Bronchial epithelial cell (primary cell): Measurements from ENCODE around the gene PPM1F. TPM values are rescaled to one million over a fixed set of nuclear protein-coding genes. Genes with fewer than 3 reads are reported as not detected.

Source experiments
- DNase-seq: peaks from one replicate; pipeline ENCODE4 v3.0.0-alpha.2; 2010; ENCODE audit warnings: low read depth
- FAIRE-seq: peaks from 2 replicates; lab custom pipeline; 2011; peaks lifted over from hg19 to GRCh38; lab: Jason Lieb, UNC
- H3K27me3 ChIP-seq: 2 replicates; pipeline ENCODE4 v1.5.1; 2011; ENCODE audit warnings: low read length; ENCODE audit not compliant: control insufficient read depth, insufficient read depth
- H3K36me3 ChIP-seq: 2 replicates; pipeline ENCODE4 v1.5.1; 2011; ENCODE audit warnings: low read length; ENCODE audit not compliant: control insufficient read depth, insufficient read depth
- H3K4me3 ChIP-seq: 2 replicates; pipeline ENCODE4 v1.5.1; 2011; ENCODE audit warnings: mild to moderate bottlenecking, low read depth, low read length, control low read depth
- total RNA-seq: library from RNA; depleted of rRNA; stranded (reverse); fragments of >200 nt; gene quantifications from 2 replicates; pipeline ENCODE4 v1.2.1, GENCODE V29; 2014
- TF ChIP-seq, protein P1 (sequence below): IDR thresholded peaks from 2 replicates; pipeline ENCODE4 v1.5.1; 2011; ENCODE audit warnings: mild to moderate bottlenecking, moderate library complexity, low read length, control low read depth, inconsistent platforms; ENCODE audit not compliant: insufficient read depth, severe bottlenecking

The PPM1F gene
- total RNA-seq, 1 donor from 2014 or later = 16.1 TPM

DNA sequence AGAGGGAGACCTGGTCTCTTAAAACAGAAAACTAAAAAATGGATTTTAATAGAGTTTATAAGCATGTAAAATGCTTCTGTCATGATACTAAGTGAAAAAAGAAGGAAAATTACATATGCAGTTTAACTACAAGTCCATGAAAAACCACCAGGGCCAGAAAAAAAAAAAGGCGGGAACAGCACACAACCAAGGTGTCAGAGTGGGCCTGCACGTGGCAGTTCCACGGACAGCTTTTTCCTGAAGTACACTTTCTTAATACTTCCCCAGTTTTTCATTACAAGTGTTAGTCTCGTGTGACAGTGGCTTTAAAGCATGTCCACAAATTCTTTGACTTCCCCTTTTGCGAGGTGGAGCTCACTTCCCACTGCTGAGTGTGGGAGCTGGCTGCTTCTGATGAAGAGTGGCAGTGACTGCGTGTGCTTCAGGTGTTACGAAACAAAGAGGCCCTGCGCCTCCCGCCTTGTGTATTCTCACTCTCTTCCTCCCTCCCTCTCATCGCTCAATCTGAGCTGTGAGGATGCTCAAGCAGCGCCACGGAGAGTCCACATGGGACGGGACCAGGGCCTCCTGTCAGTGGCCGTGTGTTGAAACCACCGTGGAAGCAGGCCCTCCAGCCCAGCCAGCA is 16.4 kb downstream of the PPM1F start:
- TF ChIP-seq, protein P1, sequence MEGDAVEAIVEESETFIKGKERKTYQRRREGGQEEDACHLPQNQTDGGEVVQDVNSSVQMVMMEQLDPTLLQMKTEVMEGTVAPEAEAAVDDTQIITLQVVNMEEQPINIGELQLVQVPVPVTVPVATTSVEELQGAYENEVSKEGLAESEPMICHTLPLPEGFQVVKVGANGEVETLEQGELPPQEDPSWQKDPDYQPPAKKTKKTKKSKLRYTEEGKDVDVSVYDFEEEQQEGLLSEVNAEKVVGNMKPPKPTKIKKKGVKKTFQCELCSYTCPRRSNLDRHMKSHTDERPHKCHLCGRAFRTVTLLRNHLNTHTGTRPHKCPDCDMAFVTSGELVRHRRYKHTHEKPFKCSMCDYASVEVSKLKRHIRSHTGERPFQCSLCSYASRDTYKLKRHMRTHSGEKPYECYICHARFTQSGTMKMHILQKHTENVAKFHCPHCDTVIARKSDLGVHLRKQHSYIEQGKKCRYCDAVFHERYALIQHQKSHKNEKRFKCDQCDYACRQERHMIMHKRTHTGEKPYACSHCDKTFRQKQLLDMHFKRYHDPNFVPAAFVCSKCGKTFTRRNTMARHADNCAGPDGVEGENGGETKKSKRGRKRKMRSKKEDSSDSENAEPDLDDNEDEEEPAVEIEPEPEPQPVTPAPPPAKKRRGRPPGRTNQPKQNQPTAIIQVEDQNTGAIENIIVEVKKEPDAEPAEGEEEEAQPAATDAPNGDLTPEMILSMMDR = no peak
- no peak for FAIRE-seq
- peaks cover 24% of the 10 kb centered on the region for H3K36me3 ChIP-seq

DNA sequence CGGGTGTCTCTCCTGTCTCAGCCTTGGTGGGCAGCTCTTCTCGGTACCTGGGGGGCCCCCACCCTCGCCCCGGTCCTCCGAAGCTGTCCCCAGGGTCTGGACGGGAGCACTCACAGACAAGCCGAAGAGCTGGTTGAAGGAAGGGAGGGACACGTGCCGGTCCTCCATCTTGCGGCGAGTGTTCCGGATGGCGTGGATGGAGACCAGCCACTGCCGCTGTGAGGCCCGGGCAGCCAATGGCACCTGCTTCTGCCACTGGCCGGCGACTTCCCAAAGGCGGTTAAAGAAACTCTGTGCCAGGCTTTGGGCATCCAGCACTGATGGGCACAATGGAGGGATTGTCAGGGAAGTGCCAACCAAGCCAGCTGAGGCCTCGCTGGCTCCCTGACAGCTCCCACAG is 18.7 kb downstream of the PPM1F start:
- DNase-seq (no peak), FAIRE-seq (no peak)
- H3K27me3 ChIP-seq = no peaks in the 10 kb centered on the region
- TF ChIP-seq, protein P1 = no peak
- H3K36me3 ChIP-seq = peaks cover 31% of the 10 kb centered on the region
- no peak overlapping the region for H3K4me3 ChIP-seq

More for the DNA sequence above, 16.4 kb downstream of the PPM1F start:
- no peak for DNase-seq
- H3K4me3 ChIP-seq = no peak overlapping the region
- H3K27me3 ChIP-seq = no peaks in the 10 kb centered on the region

- Histone ChIP-seq H3K27me3 (no peaks in the 10 kb centered on the region), H3K36me3 (peaks cover 31% of the 10 kb centered on the region), H3K4me3 (no peak overlapping the region)
- DNase-seq = no peak
- FAIRE-seq = no peak
- TF ChIP-seq, protein P1 = no peak
These were observed 19.2 kb downstream of the PPM1F start for GRCh38 chr22:21933413-21933812.

GRCh38 chr22:21932347-21932746 is 20.3 kb downstream of the PPM1F start:
- DNase-seq (no peak), FAIRE-seq (no peak)

GRCh38 chr22:21931056-21931455 is 21.6 kb downstream of the PPM1F start:
- Histone ChIP-seq H3K4me3 (no peak overlapping the region), H3K36me3 (peaks cover 33% of the 10 kb centered on the region), H3K27me3 (no peaks in the 10 kb centered on the region)
- TF ChIP-seq, protein P1 = no peak
- DNase-seq = no peak
- FAIRE-seq = no peak

More at GRCh38 chr22:21932347-21932746, 20.3 kb downstream of the PPM1F start:
- no peaks in the 10 kb centered on the region for H3K27me3 ChIP-seq
- TF ChIP-seq, protein P1 = no peak
- no peak overlapping the region for H3K4me3 ChIP-seq
- H3K36me3 ChIP-seq = peaks cover 33% of the 10 kb centered on the region

GRCh38 chr22:21929253-21929652 is 23.4 kb downstream of the PPM1F start:
- Histone ChIP-seq H3K27me3 (no peaks in the 10 kb centered on the region), H3K4me3 (no peak overlapping the region), H3K36me3 (peaks cover 33% of the 10 kb centered on the region)
- no peak for FAIRE-seq
- no peak for DNase-seq
- TF ChIP-seq, protein P1 = no peak
